ENCODE results near the gene C10orf105. TPM values are rescaled to one million over a fixed set of nuclear protein-coding genes. Genes with fewer than 3 reads are reported as not detected.

Gene C10orf105
- total and polyA plus RNA-seq, 2 of the 13 experiments (the other 11 are each of a cell fraction or from before 2014, with no cell fraction given) = not detected

- ChIA-PET POLR2A (no interaction called here), CTCF (ENCODE audit: low intra/inter-chr PET ratio, low total read pairs) (no interaction called here)
- Histone ChIP-seq H3K4me3 (replicated peaks in 1 of 3; ENCODE audit: insufficient read depth in 1 of 3, low read depth in 2 of 3, low read length in 3 of 3) (no peak overlapping the region), H3K9ac (ENCODE audit: insufficient read depth, low read depth, low read length) (no peak overlapping the region), H3K79me2 (ENCODE audit: insufficient read depth, low read length) (no peaks in the 10 kb centered on the region), H2AFZ (ENCODE audit: low read length) (no peak overlapping the region), H3K4me1 (ENCODE audit: insufficient read depth, low read length) (0 out of 2 replicates have a peak, but pooled peaks cover 9% of the 10 kb centered on the region), H3K4me2 (ENCODE audit: low read depth, low read length) (no peak overlapping the region), H3K27me3 (ENCODE audit: control insufficient read depth in 1 of 2, insufficient read depth in 2 of 2, low read length in 2 of 2) (peaks cover 7 to 48% of the 10 kb centered on the region in 2 experiments; a peak in 4 of 5 replicates), H3K27ac (ENCODE audit: extremely low read length, insufficient read depth, low read length) (no peak overlapping the region), H4K20me1 (ENCODE audit: insufficient read depth, low read length) (no peaks in the 10 kb centered on the region), H3K36me3 (replicated peaks in 1 of 2; ENCODE audit: control insufficient read depth in 1 of 2, insufficient read depth in 2 of 2, low read length in 2 of 2) (no peaks in the 10 kb centered on the region), H3K9me3 (ENCODE audit: low read length) (no peaks in the 10 kb centered on the region)
- TF ChIP-seq NCOR1 (IDR thresholded peaks at IDR 0.05; ENCODE audit: borderline replicate concordance, low read length) (no peak), KDM4B (CRISPR knock-in tag; IDR thresholded peaks at IDR 0.05) (no peak), SMARCE1 (IDR thresholded peaks at IDR 0.05; ENCODE audit: borderline replicate concordance) (no peak), KLF6 (CRISPR knock-in tag; IDR thresholded peaks at IDR 0.05) (no peak), IRF9 (CRISPR knock-in tag; IDR thresholded peaks at IDR 0.05; ENCODE audit: borderline replicate concordance) (no peak), EEA1 (CRISPR knock-in tag; IDR thresholded peaks at IDR 0.05; ENCODE audit: borderline replicate concordance) (no peak), GTF3A (CRISPR knock-in tag; conservative IDR thresholded peaks at IDR 0.05) (no peak), TCF7 (IDR thresholded peaks at IDR 0.05; ENCODE audit: low read depth) (no peak), HMGXB3 (CRISPR knock-in tag; IDR thresholded peaks at IDR 0.05; ENCODE audit: borderline replicate concordance) (no peak), ZNF747 (CRISPR knock-in tag; IDR thresholded peaks at IDR 0.05; ENCODE audit: borderline replicate concordance) (no peak), MYNN (CRISPR knock-in tag; IDR thresholded peaks at IDR 0.05; ENCODE audit: low read depth) (no peak), ZNF878 (CRISPR knock-in tag; IDR thresholded peaks at IDR 0.05) (no peak), E2F5 (CRISPR knock-in tag; conservative IDR thresholded peaks at IDR 0.05) (no peak), MLX (CRISPR knock-in tag; IDR thresholded peaks at IDR 0.05) (no peak), RFX5 (IDR thresholded peaks at IDR 0.05; ENCODE audit: low read depth, low read length) (no peak)
- intact Hi-C loops (cut with micrococcal nuclease; ENCODE audit: unreplicated experiment) (no loop called here), in situ Hi-C loops (cut with HindIII; ENCODE audit: extremely low pct_ligation_motif_present, low pct_unique_long_range_greater_than_20kb) (no loop called here)
- ATAC-seq (no peak), FAIRE-seq (no peak), DNase-seq (ENCODE audit: low spot score) (no peak)
- BruUV-seq (replicated peaks) = no TSS peak
- WGBS (ENCODE audit: low lambda C conversion rate) = 55% methylated on average over 6 of the region's 8 CpGs
Measured at GRCh38 chr10:71739358-71739900, 19.9 kb upstream of the C10orf105 start.
